Activated T-cell treated with anti-CD3 and anti-CD28 coated beads for 1 hour (primary cell): ENCODE measurements around the gene NOG.

Experiments used
- DNase-seq: peaks from one replicate; pipeline ENCODE4 v3.0.0-alpha.2; 2020; ENCODE audit warnings: low read depth

Gene NOG

DNA sequence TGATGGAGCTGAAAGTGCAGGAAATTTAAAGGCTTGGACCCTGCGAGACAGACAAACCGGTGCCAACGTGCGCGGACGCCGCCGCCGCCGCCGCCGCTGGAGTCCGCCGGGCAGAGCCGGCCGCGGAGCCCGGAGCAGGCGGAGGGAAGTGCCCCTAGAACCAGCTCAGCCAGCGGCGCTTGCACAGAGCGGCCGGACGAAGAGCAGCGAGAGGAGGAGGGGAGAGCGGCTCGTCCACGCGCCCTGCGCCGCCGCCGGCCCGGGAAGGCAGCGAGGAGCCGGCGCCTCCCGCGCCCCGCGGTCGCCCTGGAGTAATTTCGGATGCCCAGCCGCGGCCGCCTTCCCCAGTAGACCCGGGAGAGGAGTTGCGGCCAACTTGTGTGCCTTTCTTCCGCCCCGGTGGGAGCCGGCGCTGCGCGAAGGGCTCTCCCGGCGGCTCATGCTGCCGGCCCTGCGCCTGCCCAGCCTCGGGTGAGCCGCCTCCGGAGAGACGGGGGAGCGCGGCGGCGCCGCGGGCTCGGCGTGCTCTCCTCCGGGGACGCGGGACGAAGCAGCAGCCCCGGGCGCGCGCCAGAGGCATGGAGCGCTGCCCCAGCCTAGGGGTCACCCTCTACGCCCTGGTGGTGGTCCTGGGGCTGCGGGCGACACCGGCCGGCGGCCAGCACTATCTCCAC is at the start of gene NOG:
NOG (plus strand) TSS at position 54 of the 674 bp plus-strand sequence; CDS start at position 579, 525 bp downstream.
- DNase-seq = peak; percentile 23

DNA sequence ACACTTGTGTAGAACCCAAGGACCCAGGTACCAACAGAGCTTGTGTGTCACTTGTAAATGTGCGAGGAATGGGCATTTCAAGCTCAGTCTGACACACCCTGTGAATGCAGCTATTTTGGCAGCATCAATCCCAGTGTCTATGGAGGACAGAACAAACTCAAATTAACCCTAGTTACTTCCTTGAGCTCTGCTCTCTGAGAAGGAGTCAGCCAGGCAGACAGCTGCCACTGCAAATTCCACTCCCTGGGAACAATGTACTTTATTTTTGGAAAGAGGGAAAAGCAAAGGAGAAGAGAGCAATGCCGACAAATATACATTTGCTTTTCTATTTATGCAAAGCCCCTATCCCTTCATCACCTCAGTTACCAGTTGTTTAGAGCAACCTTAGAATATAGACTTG is 48.4 kb upstream of the NOG start:
- DNase-seq = no peak

DNA sequence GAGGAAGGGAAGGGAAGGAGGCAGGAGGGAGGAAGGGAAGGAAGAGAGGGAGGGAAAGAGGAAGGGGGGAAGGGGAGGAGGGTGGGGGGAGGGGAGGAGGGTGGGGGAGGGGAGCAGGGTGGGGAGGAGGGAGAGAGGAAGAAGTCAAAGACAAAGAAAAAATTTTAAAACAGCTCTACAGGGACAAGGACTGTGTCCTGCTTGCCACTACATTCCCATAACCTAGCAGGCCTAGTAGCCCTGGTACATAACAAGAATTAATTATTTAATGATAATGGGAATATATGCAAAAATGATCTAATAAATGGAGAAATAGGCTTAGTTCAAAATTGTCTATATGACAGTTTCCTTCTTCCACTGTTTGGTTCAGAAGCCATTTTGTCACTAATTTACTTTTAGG is 47.6 kb upstream of the NOG start:
- no peak for DNase-seq

DNA sequence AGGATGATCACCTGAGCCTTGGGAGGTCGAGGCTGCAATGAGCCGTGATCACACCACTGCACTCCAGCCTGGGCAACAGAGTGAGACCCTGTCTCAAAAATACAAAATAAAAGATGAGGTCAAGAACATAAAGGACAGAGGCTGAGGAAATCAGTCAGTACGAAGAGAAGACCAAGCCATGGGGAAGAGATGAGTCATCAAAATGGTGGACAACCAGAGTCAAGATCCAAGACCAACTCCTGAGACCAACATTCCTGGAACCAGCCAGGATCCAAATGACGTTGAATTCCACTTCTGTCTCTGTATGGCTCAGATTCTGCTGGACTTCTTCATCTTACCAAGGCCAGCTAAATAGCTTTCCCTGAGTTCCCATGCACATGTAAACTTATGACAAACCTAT is 44.8 kb upstream of the NOG start:
- DNase-seq = no peak

DNA sequence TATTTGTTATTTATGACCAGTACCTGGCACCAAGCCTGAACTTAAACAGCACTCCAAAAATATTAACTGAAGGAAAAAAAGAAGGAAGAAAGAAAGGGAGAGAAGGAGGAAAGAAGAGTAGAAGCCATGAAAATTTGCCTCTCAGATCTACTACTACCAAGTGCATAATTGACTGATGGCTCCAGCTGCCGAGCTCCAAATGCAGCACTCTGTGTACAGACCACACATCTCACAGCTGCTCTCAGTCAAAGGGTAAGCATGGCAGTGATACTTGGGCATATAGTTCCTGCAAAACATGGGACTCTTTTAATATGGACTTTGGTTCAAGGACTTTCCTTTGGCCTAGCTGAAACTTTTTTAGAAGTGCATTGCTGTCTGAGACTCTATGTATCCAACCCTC is 44.0 kb upstream of the NOG start:
- no peak for DNase-seq

DNA sequence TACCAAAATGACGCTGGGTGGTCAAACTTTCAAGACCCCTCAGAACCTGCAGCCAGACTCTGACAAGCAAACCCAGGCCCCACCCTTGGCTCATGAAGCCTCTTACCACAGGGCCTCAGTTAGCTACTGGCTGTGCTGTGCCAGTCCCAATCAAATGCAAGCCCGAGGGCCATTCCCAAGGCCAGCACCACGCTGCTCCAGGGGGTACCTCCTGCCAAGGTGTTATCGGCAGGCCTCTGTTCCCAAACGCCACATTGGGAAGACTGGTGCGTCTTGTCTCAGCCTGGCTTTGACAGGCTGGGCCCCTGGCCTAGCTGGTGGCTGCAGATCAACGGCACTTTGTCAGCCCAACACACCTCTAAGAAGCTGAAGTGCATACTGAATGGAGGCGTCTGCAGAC is 35.8 kb upstream of the NOG start:
- DNase-seq = no peak

DNA sequence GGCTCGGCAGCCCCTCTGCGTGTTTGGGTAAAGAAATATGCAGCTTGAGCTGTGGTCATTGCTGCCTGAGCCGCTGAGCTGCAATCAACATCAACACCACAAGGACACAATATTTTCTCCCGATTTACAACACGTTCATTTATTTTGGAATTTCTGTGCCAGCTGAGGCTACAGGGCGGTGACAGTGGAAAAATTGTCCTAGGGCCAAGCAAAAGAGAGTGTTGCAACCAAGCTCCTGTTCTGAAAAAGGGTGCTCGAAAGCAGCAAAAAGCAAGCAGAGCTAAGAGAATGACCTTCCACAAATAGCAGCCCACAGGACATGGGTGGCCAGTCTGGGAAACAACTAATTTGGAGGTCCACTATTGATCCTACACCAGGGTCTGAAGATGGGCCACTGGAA is 35.4 kb upstream of the NOG start:
- DNase-seq = no peak

DNA sequence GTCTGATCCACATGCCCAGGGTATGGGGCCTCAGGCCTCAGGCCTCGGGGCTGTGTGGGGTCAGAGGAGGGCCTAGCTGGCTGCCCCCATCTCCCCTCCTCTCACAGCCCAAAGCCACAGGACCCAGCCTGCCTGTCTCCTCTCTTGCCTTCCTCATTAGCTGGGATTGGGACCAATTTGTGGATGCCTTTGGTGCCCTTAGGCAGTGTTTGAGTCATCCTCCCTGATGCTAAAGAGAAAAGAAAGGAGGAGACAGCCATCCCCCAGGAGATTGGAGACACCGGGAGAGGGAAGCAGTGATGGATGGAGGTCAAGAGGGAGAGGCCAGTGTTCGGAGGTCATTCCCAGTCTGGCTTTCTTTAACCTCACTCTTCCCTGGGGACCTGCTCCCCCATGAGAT is 23.3 kb upstream of the NOG start:
- no peak for DNase-seq

DNA sequence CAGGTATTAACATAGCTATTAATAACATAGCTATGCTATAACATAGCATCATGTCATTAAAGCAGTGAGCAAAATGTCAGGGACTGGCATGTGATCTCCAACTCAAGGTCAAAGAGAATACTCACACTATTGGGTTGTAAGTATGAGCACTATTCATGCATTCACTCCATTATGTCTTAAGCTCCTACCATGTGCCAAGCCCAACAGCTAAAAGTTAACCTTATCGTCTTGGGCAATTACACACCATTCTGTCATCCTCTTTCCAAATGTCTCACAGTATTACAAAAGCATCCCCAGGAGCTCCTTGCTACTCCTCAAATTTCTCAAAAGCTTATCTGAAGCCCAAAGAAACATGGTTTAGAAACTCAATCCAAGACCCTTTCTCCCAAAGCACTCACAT is 22.0 kb upstream of the NOG start:
- DNase-seq = no peak

DNA sequence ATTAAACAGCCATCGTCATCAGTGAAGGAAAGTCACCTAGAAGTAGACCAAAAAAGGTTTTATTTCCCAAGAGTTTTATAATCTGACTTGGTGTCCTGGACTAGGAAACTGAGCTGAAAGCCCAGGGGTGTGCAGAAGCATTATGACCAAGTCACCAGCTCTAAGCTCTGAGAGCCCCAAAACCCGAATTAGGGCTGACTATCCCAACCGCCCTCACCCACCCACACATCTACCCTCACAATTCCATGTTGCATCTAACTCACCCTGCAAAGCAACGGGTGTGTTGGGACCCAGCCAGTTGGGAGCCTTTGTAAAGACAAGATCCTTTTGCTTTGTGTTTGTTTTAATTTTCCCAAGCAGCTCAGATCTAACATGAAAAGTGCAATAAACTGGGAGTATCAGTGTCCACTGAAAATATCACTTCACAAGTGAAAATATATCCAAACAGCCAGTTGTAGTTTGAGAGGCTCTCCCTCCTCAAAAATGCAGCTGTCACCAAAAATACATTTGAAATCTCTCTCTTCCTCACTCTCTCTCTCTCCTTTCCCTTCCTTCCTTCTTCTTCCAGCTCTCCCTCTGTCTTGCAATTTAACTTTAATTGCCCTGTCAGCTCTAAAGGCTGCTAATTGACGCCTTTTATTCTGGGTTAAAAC is 16.2 kb upstream of the NOG start:
- DNase-seq = no peak

DNA sequence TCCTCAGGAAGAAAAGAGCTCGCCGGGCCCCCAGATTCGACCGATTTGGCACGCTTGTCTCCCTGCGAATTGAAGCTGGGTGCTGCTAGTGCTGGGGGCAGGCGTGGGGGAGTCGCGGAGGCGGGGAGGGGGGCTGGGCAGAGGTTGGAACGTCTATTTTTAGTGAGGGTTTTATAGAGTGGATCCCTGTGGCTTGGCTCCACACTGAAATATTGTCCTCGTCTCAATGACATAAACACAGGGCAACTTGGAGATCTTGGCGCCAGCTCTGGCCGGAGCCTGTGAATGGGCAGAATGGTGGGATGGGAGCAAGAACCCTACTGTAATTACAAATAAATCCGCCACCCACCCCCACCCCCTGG is 15.7 kb upstream of the NOG start:
- DNase-seq = no peak

DNA sequence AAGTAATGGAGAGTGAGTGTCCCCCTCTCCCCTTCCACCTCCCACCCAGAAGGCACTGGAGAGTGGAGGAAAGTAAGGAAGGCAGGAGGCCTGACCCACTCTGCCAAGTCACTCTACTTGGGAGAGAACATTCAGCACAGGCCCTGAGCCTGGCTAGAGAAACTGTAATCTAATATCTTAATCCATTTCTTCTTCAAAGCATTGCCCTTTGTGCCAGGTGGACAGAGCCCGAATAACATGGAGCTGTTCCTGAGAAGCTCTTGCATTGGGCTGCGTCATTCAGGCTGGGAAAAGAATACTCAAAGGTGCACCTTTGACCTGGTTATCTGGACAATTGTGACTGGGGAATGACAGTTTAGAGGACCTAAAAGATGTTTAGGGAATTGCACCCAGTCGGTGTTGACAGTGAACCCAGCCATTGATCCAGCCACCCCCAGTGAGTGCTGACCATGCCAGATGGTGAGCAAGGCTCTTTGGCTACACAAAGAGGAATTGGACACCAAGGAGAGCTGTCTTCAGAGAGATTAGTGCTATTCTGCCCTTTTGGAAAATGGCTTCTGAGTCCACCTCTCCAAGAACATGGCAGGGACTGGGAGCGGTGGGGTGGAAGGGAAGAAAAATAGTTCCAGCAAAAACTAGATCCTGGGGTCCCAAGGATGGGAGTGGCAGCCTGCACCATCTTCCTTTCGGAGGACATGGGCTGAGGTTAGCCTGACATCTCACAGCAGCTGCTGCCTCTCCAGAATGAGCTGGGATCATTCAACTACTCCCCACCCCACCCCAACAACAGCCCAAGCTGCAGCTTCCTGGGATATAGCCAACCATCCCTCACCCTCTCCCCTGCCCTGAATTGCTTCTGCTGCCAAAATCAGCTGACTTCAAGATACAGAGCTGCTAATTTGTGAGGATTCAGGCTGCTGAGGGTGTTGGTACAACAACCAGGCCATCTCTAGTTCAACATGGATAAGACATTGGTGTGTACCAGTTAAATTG is 11.6 kb upstream of the NOG start:
- no peak for DNase-seq

DNA sequence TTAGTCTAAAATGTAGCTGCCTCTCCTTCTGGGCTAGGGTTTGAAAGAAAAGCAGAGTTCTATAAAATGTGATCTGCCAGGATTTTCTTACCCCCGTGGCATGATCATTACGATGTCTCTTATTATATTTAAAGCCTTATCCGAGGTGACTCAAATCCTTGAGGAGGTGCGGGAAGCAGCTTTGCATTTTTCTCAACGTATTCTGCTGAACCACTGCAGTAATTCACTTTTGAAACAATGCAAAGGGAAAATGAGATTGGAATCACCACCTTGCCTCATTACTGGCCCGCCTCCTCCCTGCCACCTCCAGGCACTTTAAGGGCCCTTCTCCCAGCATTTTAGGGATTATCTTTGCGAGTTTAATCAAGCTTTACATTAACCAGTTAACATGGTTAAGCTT is 9.7 kb upstream of the NOG start:
- DNase-seq = no peak

DNA sequence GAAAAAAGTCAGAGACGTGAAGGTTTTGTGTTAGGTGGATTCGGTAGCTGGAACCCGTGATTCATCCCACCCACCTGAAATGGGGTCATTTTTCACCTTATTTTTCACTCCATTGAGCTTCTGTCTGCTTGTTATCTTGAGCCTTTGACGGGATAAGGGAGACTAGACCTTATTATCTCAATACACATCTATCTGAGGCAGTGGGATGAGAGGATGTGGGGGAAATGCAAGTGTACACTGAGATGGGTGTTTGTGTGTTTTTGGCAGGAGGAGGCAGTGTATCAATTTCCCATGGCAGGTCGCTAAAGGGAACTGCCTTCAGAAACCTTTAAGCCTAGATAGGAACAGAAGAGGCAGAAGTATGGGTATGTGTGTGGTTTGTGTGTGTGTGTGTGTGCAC is 6.2 kb upstream of the NOG start:
- no peak for DNase-seq

DNA sequence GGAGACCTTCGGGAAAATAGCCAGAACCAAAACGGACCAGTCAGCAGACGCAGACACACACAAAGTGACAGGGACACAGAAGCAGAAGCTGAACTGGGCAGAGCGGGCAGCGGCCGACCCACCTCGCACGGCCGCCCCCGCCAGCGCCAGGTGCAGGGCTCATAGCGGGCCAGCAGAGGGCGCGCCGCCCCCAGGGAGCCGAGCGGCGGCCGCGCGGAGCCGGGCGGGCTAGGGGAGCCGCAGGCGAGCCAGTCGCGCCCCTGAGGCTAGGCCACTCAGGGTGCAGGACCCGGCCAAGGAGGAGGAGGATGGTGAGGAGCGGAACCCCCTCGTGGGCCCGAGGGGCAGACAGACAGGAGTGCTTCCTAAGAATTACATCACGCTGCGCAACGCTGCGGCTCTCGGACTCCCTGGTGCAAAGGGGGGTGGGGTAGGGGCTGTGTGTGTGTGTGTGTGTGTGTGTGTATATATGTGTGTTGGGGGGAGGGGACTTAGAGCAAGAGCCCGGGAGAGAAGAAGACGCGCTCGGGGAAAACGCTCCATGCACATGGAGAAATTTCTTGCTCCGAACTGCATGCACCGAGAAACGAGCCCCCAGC is 913 bp upstream of the NOG start:
- peak; percentile 60 for DNase-seq

DNA sequence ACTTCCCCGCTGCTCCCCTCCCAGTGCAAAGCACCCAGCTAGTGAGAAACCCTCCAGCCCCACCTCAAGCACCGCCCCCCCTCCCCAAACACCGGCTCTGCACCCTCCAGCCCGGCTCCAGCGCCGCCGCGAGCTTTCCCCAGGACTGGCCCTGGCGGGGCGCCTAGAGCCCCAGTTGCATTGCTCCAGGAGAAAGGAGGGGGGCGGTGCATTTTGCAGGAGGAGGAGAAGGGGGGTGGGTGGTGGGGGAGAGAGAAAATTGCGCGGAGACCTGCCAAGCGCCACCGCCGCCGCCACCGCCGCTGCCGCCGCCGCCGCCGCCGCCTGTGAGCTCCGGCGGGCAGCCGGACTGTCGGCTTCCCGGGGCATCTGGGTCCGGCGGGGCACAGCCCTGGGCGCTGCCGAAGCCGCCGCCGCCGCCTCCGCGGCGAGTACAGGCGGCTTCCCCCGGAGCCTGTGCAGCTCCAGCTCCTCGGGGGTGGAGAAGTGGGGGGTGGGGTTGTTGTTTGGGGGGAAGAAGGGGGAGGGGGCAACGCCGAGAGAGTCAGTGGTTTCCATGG is 333 bp upstream of the NOG start:
- DNase-seq = peak; percentile 36

DNA sequence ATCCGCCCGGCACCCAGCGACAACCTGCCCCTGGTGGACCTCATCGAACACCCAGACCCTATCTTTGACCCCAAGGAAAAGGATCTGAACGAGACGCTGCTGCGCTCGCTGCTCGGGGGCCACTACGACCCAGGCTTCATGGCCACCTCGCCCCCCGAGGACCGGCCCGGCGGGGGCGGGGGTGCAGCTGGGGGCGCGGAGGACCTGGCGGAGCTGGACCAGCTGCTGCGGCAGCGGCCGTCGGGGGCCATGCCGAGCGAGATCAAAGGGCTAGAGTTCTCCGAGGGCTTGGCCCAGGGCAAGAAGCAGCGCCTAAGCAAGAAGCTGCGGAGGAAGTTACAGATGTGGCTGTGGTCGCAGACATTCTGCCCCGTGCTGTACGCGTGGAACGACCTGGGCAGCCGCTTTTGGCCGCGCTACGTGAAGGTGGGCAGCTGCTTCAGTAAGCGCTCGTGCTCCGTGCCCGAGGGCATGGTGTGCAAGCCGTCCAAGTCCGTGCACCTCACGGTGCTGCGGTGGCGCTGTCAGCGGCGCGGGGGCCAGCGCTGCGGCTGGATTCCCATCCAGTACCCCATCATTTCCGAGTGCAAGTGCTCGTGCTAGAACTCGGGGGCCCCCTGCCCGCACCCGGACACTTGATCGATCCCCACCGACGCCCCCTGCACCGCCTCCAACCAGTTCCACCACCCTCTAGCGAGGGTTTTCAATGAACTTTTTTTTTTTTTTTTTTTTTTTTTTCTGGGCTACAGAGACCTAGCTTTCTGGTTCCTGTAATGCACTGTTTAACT is 1.0 kb downstream of the NOG start:
- no peak for DNase-seq

DNA sequence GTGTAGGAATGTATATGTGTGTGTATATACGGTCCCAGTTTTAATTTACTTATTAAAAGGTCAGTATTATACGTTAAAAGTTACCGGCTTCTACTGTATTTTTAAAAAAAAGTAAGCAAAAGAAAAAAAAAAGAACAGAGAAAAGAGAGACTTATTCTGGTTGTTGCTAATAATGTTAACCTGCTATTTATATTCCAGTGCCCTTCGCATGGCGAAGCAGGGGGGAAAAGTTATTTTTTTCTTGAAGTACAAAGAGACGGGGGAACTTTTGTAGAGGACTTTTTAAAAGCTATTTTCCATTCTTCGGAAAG is 1.6 kb downstream of the NOG start:
- no peak for DNase-seq

DNA sequence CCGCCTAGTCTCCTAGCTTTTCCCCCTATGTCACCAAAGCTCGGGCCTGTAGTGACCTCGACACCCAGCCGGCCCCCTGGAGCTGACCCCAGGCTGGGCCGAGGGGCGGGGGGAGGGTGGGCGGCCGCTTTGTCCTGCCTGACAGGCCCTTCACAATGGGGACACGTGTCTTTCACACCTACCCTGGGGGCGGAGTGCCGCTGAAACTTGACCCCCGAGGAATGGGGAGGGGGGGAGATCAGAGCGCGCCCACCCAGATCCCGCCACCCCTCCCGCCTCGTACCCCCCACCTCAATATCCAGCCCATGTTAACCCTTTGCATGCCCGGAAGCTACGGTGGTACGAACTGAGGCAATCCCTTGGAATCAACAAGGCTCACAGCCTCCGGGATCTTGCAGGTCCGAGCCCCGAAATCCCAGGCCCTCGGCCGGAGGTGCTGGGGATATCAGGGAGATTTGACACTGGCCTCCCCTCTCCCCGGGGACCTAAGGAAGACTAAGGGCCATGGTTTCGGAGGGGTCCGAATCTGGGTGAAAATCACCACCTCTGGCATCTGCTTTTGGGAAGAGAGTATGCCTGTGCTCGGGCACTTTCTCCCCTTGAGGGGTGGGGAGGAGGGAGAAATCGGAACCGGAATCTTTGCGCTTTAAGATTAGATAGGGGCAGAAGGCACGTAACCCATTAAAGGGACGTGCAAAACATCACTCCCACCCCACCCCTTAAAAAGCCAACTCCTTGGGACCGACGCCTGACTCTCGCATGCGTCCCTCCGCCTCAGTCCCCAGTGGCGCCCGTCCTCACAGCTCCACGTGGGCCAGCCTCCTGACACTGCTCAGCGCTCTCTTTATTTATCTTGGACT is 2.6 kb downstream of the NOG start:
- DNase-seq = no peak

DNA sequence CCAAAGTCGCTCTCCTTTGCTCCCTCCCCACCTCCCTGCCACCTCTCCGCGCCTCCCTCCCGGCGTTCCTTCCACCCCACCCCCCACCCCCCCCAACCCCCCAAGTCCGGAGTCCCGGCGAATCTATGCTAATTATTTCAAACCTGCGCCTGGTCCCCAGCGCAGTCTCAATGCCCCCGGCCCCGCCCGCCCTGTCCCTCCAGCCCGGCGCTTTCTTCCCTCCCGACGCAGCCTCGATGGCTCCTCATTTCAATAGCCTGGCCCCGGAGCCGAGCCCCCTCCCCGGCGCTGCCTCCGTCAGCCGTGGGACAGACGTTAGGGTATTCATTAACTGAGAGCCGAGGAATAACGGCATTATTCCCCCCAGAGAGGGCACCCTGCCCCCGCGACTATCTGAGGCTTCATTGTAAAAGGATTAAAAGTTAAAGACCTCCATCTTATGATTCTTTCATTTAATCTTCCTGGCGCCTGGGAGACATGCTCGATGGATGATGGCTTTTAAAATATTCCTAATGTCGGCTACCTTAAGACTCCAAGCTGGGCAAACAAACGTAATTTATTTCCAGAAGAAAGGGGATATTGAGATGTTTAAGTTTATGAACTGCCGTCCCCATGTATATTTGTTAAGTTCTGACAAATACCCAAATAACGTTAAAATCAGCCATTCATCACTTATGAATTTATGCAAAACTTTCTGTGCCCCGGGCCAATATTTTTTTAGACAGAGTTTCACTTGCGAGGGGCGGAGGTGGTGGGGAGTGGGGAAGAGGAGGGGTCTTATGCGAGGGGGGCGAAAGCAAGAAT is 3.4 kb downstream of the NOG start:
- DNase-seq = no peak
